GM15510 (cell line): ENCODE data around the gene ATG2A.
A peak's percentile ranks its signal among the peaks of the same experiment; 100 is the strongest.

Experiments
- POLR2A ChIP-seq: IDR thresholded peaks from 3 replicates; pipeline ENCODE4 v1.6.1; 2011; ENCODE audit warnings: borderline replicate concordance; ENCODE audit not compliant: insufficient read length; ENCODE audit errors: extremely low read depth

Gene ATG2A

GRCh38 chr11:64931290-64931689 is 14.3 kb upstream of the ATG2A start:
- no peak for TF ChIP-seq POLR2A

- TF ChIP-seq POLR2A, result no peak
Measured at GRCh38 chr11:64930340-64930739, 13.3 kb upstream of the ATG2A start.

GRCh38 chr11:64929625-64930024 is 12.6 kb upstream of the ATG2A start:
- no peak for TF ChIP-seq POLR2A

GRCh38 chr11:64928957-64929356 is 11.9 kb upstream of the ATG2A start:
- no peak for TF ChIP-seq POLR2A

- TF ChIP-seq POLR2A, result no peak
Measured at GRCh38 chr11:64926689-64927088, 9.7 kb upstream of the ATG2A start.

GRCh38 chr11:64925536-64926436 is 8.8 kb upstream of the ATG2A start:
- no peak for TF ChIP-seq POLR2A

- no peak for TF ChIP-seq POLR2A
Measured at GRCh38 chr11:64924910-64925284, 7.9 kb upstream of the ATG2A start.

- peak; percentile 38 for TF ChIP-seq POLR2A
Measured at GRCh38 chr11:64923944-64924909, 7.2 kb upstream of the ATG2A start, which contains the start of gene PPP2R5B. Gene PPP2R5B, plus strand, starts transcription at chr11:64924689. Its CDS starts 1,046 bp downstream, at chr11:64925735.

GRCh38 chr11:64923151-64923661 is 6.2 kb upstream of the ATG2A start:
- TF ChIP-seq POLR2A, result no peak

GRCh38 chr11:64921384-64921783 is 4.4 kb upstream of the ATG2A start:
- TF ChIP-seq POLR2A, result no peak

- TF ChIP-seq POLR2A, result no peak
Measured at GRCh38 chr11:64920124-64920523, 3.1 kb upstream of the ATG2A start.

GRCh38 chr11:64919627-64920026 is 2.6 kb upstream of the ATG2A start:
- no peak for TF ChIP-seq POLR2A

- no peak for TF ChIP-seq POLR2A
Measured at GRCh38 chr11:64918017-64918416, 1.0 kb upstream of the ATG2A start.

- no peak for TF ChIP-seq POLR2A
Measured at GRCh38 chr11:64917663-64917995, 620 bp upstream of the ATG2A start.
